ENCODE measurements around the gene SLC30A2.

SLC30A2 gene

GRCh38 chr1:26069941-26070295 is 24.0 kb upstream of the SLC30A2 start:
- no peak for DNase-seq

- DNase-seq, result no peak
These were observed 21.6 kb upstream of the SLC30A2 start, which contains the start of gene TRIM63 for GRCh38 chr1:26067432-26067911. Gene TRIM63, minus strand, starts transcription at chr1:26067630. Its CDS starts 136 bp downstream, at chr1:26067494.

GRCh38 chr1:26066857-26067256 is 20.9 kb upstream of the SLC30A2 start:
- DNase-seq, result no peak

- no peak for DNase-seq
These were observed 20.2 kb upstream of the SLC30A2 start for GRCh38 chr1:26066160-26066559.

- no peak for DNase-seq
These were observed 18.6 kb upstream of the SLC30A2 start for GRCh38 chr1:26064553-26064952.

GRCh38 chr1:26060832-26061574 is 15.1 kb upstream of the SLC30A2 start:
- DNase-seq, result no peak

GRCh38 chr1:26059906-26060305 is 14.0 kb upstream of the SLC30A2 start:
- no peak for DNase-seq

GRCh38 chr1:26058052-26058595 is 12.2 kb upstream of the SLC30A2 start:
- DNase-seq, result no peak

- DNase-seq, result no peak
These were observed 11.3 kb upstream of the SLC30A2 start for GRCh38 chr1:26057189-26057588.

GRCh38 chr1:26055041-26055440 is 9.1 kb upstream of the SLC30A2 start:
- DNase-seq, result no peak

- DNase-seq, result no peak
These were observed 8.0 kb upstream of the SLC30A2 start for GRCh38 chr1:26053718-26054560.

GRCh38 chr1:26050248-26050640 is 4.3 kb upstream of the SLC30A2 start:
- no peak for DNase-seq

GRCh38 chr1:26049531-26050247 is 3.8 kb upstream of the SLC30A2 start:
- no peak for DNase-seq

GRCh38 chr1:26047278-26047874 is 1.5 kb upstream of the SLC30A2 start:
- no peak for DNase-seq

GRCh38 chr1:26046246-26047095 is 553 bp upstream of the SLC30A2 start:
- no peak for DNase-seq

- no peak for DNase-seq
These were observed 772 bp downstream of the SLC30A2 start for GRCh38 chr1:26044971-26045721.

- DNase-seq, result no peak
These were observed 1.5 kb downstream of the SLC30A2 start for GRCh38 chr1:26044414-26044813.

GRCh38 chr1:26043765-26044164 is 2.2 kb downstream of the SLC30A2 start:
- DNase-seq, result no peak

GRCh38 chr1:26041978-26042377 is 3.9 kb downstream of the SLC30A2 start:
- DNase-seq, result no peak

GRCh38 chr1:26041401-26041800 is 4.5 kb downstream of the SLC30A2 start:
- DNase-seq, result no peak

- no peak for DNase-seq
These were observed 7.0 kb downstream of the SLC30A2 start for GRCh38 chr1:26038904-26039303.
